Esophagus muscularis mucosa (tissue), 3 donors: ENCODE data around the gene GPRIN3.

Source experiments
- POLR2A ChIP-seq: fragments of 450-650 bp; IDR thresholded peaks from one replicate; pipeline ENCODE4 v1.6.1; 2017; ENCODE audit warnings: antibody characterized with exemption, moderate library complexity, mild to moderate bottlenecking, low read depth
- TF ChIP-seq, protein P1 (sequence below), 3 experiments: fragments of 200-600 bp in 2 of 3; fragments of 450-650 bp in 1 of 3; sonication (generic) in 2 of 3; IDR thresholded peaks; one replicate each; pipeline ENCODE4 v1.5.1; 2017 to 2019; ENCODE audit warnings: antibody characterized with exemption in 3 of 3, mild to moderate bottlenecking in 2 of 3, moderate library complexity in 1 of 3

DNA sequence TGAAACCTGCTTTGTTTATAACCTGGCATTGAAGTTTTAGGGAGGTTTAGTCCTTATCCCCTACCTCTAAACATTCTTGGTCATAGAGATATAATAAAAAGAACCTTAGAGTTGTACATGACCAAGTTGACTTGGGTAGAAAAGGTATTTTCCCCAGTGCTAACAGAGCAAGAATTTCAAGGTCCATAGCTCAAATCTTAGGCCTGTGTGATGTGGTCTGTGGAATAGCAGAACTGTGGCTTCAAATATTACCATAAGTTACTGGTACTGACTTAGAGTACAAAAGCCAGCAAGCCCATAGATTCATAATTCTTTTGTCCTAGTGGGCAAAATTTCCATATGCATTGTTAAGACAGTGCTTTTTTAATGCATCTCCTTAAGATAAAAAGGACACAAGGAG, 91.2 kb downstream of the GPRIN3 start:
- TF ChIP-seq, protein P1, sequence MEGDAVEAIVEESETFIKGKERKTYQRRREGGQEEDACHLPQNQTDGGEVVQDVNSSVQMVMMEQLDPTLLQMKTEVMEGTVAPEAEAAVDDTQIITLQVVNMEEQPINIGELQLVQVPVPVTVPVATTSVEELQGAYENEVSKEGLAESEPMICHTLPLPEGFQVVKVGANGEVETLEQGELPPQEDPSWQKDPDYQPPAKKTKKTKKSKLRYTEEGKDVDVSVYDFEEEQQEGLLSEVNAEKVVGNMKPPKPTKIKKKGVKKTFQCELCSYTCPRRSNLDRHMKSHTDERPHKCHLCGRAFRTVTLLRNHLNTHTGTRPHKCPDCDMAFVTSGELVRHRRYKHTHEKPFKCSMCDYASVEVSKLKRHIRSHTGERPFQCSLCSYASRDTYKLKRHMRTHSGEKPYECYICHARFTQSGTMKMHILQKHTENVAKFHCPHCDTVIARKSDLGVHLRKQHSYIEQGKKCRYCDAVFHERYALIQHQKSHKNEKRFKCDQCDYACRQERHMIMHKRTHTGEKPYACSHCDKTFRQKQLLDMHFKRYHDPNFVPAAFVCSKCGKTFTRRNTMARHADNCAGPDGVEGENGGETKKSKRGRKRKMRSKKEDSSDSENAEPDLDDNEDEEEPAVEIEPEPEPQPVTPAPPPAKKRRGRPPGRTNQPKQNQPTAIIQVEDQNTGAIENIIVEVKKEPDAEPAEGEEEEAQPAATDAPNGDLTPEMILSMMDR (IDR thresholded peaks at IDR 0.05) = no peak
- TF ChIP-seq POLR2A = no peak
